DMS 273 (cell line): ENCODE measurements around the gene TMSB4X.
"Not testable (repeated sequence)": the region's sequence is repeated elsewhere in the genome, so short reads cannot be mapped to it uniquely, and the experiment has no call there.

Experiments
- DNase-seq: peaks from one replicate; lab custom pipeline; 2025; ENCODE audit not compliant: unreplicated experiment; lab: John Stamatoyannopoulos, UW

TMSB4X gene

GRCh38 chrX:12975991-12976558 is 1.2 kb downstream of the TMSB4X start:
- DNase-seq = peak; percentile 68

DNA sequence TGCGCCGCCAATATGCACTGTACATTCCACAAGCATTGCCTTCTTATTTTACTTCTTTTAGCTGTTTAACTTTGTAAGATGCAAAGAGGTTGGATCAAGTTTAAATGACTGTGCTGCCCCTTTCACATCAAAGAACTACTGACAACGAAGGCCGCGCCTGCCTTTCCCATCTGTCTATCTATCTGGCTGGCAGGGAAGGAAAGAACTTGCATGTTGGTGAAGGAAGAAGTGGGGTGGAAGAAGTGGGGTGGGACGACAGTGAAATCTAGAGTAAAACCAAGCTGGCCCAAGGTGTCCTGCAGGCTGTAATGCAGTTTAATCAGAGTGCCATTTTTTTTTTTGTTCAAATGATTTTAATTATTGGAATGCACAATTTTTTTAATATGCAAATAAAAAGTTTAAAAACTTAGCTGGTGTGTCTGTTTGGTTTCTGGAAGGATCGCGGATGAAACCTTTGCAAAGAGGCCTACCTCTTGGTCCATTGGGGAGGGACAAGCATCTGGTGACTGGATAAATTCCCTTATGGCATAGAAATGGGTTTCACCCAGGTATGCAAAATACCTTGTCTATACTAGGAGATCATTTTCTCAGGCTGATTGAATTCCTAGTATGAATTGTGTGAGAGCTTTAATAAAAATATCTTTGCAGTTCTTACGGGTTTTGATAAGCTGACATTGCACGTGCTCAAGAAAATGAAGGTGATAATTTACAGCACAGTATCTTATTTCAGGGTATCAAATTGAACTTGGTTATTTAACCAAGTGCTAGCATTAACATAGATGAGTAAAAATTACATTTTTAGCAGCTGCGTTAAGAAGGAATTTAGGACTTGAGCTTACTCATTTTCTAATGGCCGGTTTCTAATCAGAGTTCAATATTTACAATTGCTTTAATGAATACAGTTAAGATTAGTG is 2.2 kb downstream of the TMSB4X start:
- peak; percentile 8 for DNase-seq

- no peak for DNase-seq
Observed at GRCh38 chrX:12977761-12978204, 2.9 kb downstream of the TMSB4X start.

DNA sequence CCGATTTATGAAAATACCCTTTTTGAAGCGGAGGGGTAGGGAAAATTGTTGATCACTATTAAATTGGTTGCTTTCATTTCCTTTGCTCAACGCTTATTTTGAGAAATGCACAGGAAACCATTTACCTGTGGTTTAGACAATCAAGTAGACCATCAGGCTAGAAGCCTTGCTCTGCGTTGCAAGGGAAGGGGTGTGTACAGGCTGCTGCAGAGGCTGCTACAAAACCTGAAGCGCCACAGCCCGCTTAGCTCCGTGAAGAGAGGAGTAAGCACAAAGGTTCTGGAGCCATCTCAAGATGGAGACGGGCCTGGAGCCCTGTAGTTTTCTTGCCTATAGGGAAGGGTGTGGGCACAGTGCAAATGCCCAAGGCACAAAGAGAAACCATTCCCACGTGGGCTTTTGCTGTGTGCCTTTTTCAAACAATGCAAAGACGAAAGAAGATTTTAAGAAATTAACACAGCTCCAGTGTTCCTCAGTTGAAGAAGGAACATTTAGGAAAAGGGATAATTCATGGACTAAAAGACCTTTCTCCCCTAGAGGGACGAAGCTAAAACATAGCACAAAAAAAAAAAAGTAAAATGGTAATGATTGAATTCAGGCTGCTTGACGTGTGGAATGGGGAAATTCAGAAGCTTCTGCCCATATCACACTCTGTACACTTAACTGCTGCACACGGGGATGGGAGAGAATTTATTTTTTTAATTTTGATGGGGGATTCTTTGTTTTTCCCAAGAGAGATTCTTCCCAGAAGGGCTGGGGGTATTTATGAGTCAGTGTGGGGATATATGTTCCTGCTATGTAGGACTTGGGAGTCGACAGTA is 3.5 kb downstream of the TMSB4X start:
- peak; percentile 14 for DNase-seq

- no peak for DNase-seq
Observed at GRCh38 chrX:12979026-12979607, 4.2 kb downstream of the TMSB4X start.

DNA sequence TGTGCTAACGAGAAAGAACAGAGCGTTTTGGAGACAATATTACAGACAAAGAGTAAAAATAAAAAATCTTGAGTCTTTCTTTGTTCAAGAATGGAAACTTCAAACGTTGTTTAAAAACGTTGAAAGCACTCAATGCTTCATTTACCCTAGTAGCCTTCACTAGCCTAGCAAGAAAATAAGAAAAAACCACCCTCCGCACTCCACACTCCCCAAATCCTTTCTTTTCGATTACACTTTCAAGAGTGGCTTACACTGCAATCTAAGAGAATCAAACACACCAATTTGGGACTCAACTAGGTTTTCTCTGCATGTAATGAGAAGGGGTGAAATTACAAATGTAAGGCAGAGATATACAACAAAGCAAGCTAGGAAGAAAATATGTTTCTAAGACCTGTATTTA is 4.7 kb downstream of the TMSB4X start:
- no peak for DNase-seq

DNA sequence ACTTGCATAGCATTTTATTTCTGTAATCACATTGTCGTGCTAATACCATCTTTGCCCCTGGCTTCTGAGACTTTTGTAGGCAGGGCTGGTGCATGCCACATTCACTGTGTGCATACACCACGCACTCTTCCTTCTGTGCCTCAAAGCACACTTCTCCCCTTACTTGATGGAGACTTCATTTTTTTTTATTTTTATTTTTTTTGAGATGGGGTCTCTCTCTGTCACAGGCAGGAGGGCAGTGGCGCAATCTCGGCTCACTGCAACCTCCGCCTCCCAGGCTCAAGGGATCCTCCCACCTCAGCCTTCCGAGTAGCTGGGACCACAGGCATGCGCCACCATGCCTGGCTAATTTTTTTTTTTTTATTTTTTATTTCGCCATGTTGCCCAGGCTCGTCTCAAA is 5.1 kb downstream of the TMSB4X start:
- DNase-seq = not testable (repeated sequence)

DNA sequence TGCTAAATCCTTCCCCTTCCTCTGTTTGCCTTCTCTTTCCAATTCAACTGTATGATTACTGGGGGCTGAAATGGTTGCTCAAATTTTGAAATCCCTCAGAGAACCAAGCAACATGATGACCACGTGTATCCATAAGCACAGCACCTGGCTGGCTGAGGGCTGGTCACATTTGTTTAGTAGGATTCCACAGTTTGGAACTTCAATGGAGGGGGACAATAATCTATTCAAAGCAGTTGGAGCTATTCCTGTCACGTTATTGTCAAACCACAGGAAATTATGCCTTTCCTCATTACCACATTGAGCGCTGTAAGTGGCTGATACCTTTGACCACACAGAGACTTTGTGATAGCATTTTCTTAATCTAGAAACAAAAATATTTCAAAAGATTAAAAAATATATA is 7.0 kb downstream of the TMSB4X start:
- DNase-seq = no peak

DNA sequence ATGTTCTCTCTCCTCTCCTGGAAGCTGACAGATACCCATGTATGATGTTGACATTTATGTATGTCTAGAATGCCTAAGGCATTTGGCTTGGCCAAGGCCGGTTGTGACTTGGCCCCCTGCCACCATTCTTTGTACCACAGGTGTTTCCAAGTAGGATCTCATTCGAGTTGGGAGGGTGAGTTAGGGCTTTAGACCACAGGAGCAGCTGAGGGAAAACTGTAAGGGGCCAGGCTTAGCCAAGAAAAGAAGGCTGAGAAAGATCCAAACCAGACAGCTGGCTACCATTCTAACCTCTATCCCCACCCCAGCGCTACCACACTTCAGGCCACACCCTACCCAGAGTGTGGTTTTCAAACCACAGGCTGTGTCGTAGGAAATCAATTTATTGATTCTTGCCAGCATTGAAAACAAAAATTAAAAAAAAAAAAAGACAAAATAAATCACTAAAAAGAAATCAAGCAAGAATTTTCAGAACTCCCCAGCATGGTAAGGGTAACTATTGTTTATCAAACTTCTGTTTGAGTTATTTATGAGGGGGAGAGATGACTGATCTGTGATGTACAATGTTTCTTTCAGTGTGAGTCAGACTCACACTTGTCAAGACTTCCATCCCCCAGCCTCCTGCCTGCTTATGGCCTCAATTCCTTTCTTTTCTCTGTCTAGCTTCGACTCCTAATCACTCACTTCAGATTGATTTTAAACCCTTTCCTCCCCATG is 9.9 kb downstream of the TMSB4X start:
- DNase-seq = peak; percentile 24

DNA sequence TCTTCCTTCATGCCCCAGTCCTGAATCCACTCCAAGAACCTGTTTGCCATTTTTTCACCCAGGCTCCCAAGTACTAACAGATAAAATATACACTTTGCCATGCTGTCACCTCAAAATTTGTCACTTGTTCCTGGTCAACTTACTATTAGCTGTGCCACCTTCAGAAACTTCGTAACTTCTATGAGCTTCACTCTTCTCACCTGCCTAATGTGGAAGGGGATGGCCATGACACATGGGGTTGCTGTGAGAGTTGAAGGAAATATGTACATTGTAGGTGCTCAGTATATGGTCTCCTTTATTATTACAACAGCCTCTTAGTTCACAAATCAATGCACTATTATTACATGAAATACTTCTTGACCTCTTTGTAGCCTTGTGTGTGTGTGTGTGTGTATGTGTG is 10.4 kb downstream of the TMSB4X start:
- DNase-seq = no peak

GRCh38 chrX:12986164-12986779 is 11.4 kb downstream of the TMSB4X start:
- DNase-seq = no peak

- DNase-seq = no peak
Observed at GRCh38 chrX:12986886-12987285, 12.0 kb downstream of the TMSB4X start.

- no peak for DNase-seq
Observed at GRCh38 chrX:12987340-12987739, 12.4 kb downstream of the TMSB4X start.

DNA sequence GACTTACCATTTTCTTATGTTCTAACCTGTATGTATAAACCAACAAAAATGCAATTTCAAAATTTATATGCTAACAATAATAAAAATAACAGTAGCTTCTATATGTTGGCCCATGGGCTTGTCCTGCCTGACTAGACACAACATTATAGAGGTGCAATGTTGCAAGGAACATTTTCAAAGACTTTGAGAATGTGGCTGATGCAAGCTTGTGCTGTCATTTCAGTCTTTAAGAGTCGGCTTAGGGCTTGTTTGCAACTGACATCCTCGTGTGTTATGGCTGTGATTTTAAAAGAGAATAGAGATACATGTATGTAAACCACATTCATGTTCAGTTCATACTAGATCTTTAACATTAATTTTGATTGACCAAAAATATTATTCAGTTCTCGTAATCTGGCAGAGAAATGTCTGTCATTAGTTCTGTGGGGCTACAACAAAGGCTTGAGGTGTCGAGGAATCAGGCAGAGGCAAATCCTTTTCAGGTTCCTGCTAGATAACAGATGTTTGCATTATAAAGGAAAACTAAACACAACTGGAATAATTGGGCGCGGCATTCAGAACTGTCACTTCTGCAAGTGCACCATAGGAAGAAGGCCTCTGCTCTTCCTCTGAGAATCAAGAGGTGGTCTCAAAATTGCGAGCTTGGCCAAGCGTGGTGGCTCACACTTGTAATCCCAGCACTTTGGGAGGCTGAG is 13.1 kb downstream of the TMSB4X start:
- DNase-seq = no peak

DNA sequence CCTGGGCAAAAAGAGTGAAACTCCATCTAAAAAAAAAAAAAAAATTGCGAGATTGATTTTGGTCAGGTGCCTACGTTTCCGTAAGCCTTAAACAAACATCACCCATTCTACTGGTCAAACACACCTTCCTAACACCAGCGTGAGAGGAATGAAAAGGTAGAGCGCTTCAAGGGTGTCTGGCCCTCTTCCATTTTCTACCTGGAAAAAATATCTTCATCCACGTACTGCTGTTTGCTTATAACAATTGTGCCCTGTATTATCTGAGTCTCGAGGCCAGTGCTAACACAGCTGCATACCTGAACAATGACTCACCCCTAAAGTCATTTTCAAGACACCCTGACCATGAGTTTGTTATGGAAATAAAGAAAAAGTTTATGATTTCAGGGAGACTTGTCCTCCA is 13.9 kb downstream of the TMSB4X start:
- no peak for DNase-seq

GRCh38 chrX:12989461-12989860 is 14.6 kb downstream of the TMSB4X start:
- no peak for DNase-seq

DNA sequence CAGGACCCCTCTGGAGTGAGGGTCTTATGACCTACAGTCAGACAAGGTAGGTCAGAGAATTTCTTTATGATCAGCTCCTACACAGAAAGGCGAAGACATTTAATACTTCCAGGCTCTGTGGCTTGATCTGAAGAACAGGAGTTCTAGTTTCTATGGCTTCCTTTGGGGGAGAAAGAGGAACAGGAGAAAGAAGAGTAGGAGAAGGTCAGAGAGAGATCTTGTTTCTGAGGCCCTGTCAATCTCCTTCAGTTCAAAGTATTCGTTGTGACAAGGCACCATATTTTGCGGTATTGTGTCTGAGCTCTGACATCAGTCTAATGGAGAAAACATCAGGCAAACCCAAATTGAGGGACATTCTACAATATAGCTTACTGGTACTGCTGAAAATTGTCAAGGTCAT is 16.7 kb downstream of the TMSB4X start:
- no peak for DNase-seq

GRCh38 chrX:12992544-12993118 is 17.7 kb downstream of the TMSB4X start:
- DNase-seq = no peak

- DNase-seq = no peak
Observed at GRCh38 chrX:12993826-12994225, 18.9 kb downstream of the TMSB4X start.
